Mesenchymal stem cell (in vitro differentiated cells and primary cell): Measurements from ENCODE around the gene KTI12.
"Not testable (repeated sequence)": the region's sequence is repeated elsewhere in the genome, so short reads cannot be mapped to it uniquely, and the experiment has no call there.

ENCODE experiments used
- DNase-seq: peaks from one replicate; pipeline ENCODE4 v3.0.0-alpha.2; 2013
- H2AFZ ChIP-seq: one replicate; pipeline ENCODE4 v1.6.1; 2013; ENCODE audit warnings: low read depth, mild to moderate bottlenecking, control low read depth, inconsistent platforms, low read length, moderate library complexity
- H2AK5ac ChIP-seq: 2 replicates; pipeline ENCODE4 v1.6.1; 2013; ENCODE audit warnings: low read length, moderate library complexity, mild to moderate bottlenecking, inconsistent platforms; ENCODE audit not compliant: severe bottlenecking
- H2BK120ac ChIP-seq: one replicate; pipeline ENCODE4 v1.6.1; 2013; ENCODE audit warnings: low read depth, mild to moderate bottlenecking, inconsistent platforms, low read length, moderate library complexity
- H2BK12ac ChIP-seq, 2 experiments: one replicate each; pipeline ENCODE4 v1.6.1; 2013; ENCODE audit warnings: inconsistent platforms in 2 of 2, low read length in 2 of 2, mild to moderate bottlenecking in 2 of 2, moderate library complexity in 2 of 2, control low read depth in 1 of 2
- H2BK15ac ChIP-seq: one replicate; pipeline ENCODE4 v1.6.1; 2013; ENCODE audit warnings: mild to moderate bottlenecking, low read depth, inconsistent platforms; ENCODE audit not compliant: poor library complexity, severe bottlenecking
- H2BK5ac ChIP-seq: 2 replicates; pipeline ENCODE4 v1.6.1; 2013; ENCODE audit warnings: low read depth, mild to moderate bottlenecking, low read length, control low read depth, inconsistent platforms; ENCODE audit not compliant: poor library complexity, severe bottlenecking
- H3K14ac ChIP-seq, 2 experiments: one replicate each; pipeline ENCODE4 v1.6.1; 2013; ENCODE audit warnings: inconsistent platforms in 2 of 2, low read length in 2 of 2, control low read depth in 1 of 2, mild to moderate bottlenecking in 1 of 2, moderate library complexity in 1 of 2
- H3K18ac ChIP-seq, 2 experiments: one replicate each; pipeline ENCODE4 v1.6.1; 2013; ENCODE audit warnings: inconsistent platforms in 2 of 2, low read length in 2 of 2, control low read depth in 1 of 2, low read depth in 1 of 2, mild to moderate bottlenecking in 1 of 2
- H3K23ac ChIP-seq, 2 experiments: one replicate each; pipeline ENCODE4 v1.6.1; 2013; ENCODE audit warnings: inconsistent platforms in 2 of 2, low read length in 2 of 2, mild to moderate bottlenecking in 2 of 2, moderate library complexity in 2 of 2, control low read depth in 1 of 2
- H3K27ac ChIP-seq: 2 replicates; pipeline ENCODE4 v1.5.1; 2013; ENCODE audit warnings: mild to moderate bottlenecking, moderate library complexity, low read length, control low read depth, inconsistent platforms; ENCODE audit not compliant: poor library complexity, severe bottlenecking
- H3K27me3 ChIP-seq, 2 experiments: 2 replicates each; pipeline versions ENCODE4 v1.6.1 to v1.7.0; 2013; ENCODE audit warnings: low read length in 2 of 2, mild to moderate bottlenecking in 2 of 2, moderate library complexity in 2 of 2, control low read depth in 1 of 2, inconsistent platforms in 1 of 2; ENCODE audit not compliant: control insufficient read depth in 1 of 2, insufficient read depth in 1 of 2
- H3K36me3 ChIP-seq, 2 experiments: 2 replicates each; pipeline versions ENCODE4 v1.6.1 to v1.7.0; 2013; ENCODE audit warnings: low read length in 2 of 2, control low read depth in 1 of 2, inconsistent platforms in 1 of 2, low read depth in 1 of 2, mild to moderate bottlenecking in 1 of 2; ENCODE audit not compliant: insufficient read depth in 2 of 2, control insufficient read depth in 1 of 2
- H3K4ac ChIP-seq, 2 experiments: one replicate each; pipeline ENCODE4 v1.6.1; 2013; ENCODE audit warnings: inconsistent platforms in 2 of 2, low read length in 2 of 2, mild to moderate bottlenecking in 2 of 2, moderate library complexity in 2 of 2, control low read depth in 1 of 2, low read depth in 1 of 2
- H3K4me1 ChIP-seq: 2 replicates; pipeline ENCODE4 v1.6.1; 2013; ENCODE audit warnings: low read depth, low read length, control low read depth; ENCODE audit not compliant: control insufficient read depth, insufficient read depth
- H3K4me2 ChIP-seq: 2 replicates; pipeline ENCODE4 v1.6.1; 2013; ENCODE audit warnings: low read length, mild to moderate bottlenecking, inconsistent platforms; ENCODE audit not compliant: poor library complexity, severe bottlenecking
- H3K4me3 ChIP-seq, 2 experiments: 2 replicates each; pipeline versions ENCODE4 v1.5.1 to v1.7.0; 2013; ENCODE audit warnings: low read length in 2 of 2, mild to moderate bottlenecking in 2 of 2, control low read depth in 1 of 2, low read depth in 1 of 2; ENCODE audit not compliant: insufficient read depth in 1 of 2
- H3K79me1 ChIP-seq: replicated peaks from 2 replicates; pipeline ENCODE4 v1.6.1; 2013; ENCODE audit warnings: mild to moderate bottlenecking, control low read depth, low read length, inconsistent platforms; ENCODE audit not compliant: poor library complexity, severe bottlenecking
- H3K9ac ChIP-seq: 2 replicates; pipeline ENCODE4 v1.7.0; 2013; ENCODE audit warnings: mild to moderate bottlenecking, low read length, moderate library complexity
- H3K9me3 ChIP-seq: 2 replicates; pipeline ENCODE4 v1.7.0; 2013; ENCODE audit warnings: mild to moderate bottlenecking, low read length; ENCODE audit not compliant: control insufficient read depth
- H4K8ac ChIP-seq: one replicate; pipeline ENCODE4 v1.6.1; 2013; ENCODE audit warnings: inconsistent platforms, mild to moderate bottlenecking, low read length, moderate library complexity
- H4K91ac ChIP-seq: one replicate; pipeline ENCODE4 v1.6.1; 2013; ENCODE audit warnings: mild to moderate bottlenecking, low read length, inconsistent platforms
- whole genome bisulfite sequencing: methylation state at CpG from one replicate; pipeline ENCODE4 v1.1.7; 2013; ENCODE audit warnings: mixed read lengths; 5-methylcytosine and 5-hydroxymethylcytosine counted together

Gene KTI12

DNA sequence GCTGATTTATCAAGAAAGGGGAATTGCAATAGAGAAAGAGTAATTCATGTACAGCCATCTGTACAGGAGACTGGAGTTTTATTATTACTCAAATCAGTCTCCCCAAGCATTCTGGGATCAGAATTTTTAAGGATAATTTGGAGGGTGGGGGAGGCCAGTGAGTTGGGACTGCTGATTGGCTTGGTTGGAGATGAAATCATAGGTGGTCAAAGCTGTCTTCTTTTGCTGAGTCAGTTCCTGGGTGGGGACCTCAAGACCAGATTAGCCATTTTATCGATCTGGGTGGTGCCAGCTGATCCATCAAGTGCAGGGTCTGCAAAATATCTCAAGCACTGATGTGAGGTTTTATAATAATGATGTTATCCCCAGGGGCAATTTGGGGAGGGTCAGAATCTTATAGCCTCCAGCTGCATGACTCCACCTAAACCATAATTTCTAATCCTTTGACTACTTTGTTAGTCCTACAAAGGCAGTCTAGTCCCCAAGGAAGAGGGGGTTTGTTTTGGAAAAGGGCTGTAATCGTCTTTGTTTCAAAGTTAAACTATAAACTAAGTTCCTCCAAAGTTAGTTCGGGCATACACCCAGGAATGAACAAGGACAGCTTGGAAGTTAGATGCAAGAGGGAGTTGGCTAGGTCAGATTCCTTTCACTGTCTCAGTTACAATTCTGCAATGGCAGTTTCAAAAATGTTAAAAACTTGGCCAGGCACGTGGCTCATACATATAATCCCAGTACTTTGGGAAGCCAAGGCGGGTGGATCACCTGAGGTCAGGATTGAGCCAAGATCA is 26.2 kb downstream of the KTI12 start:
- Histone ChIP-seq H3K4me1 (peaks cover 3% of the 10 kb centered on the region), H3K27ac (peak overlapping the region; percentile 98), H3K4ac (no peak overlapping the region), H3K9ac (peak overlapping the region; percentile 6), H3K9me3 (no peaks in the 10 kb centered on the region), H2AK5ac (peak overlapping the region; percentile 91), H3K79me1 (no peaks in the 10 kb centered on the region), H3K36me3 (no peaks in the 10 kb centered on the region), H3K14ac (no peak overlapping the region), H4K91ac (no peak overlapping the region), H3K4me3 (no peak overlapping the region), H2BK12ac (no peak overlapping the region), H2BK15ac (no peak overlapping the region), H3K27me3 (no peaks in the 10 kb centered on the region), H4K8ac (no peak overlapping the region), H3K23ac (no peak overlapping the region), H3K4me2 (peak overlapping the region; percentile 9), H2AFZ (no peak overlapping the region), H2BK5ac (peak overlapping the region; percentile 91), H2BK120ac (no peak overlapping the region), H3K18ac (no peak overlapping the region)
- DNase-seq: no peak
- WGBS: 89% methylated on average over 4 of the region's 5 CpGs

DNA sequence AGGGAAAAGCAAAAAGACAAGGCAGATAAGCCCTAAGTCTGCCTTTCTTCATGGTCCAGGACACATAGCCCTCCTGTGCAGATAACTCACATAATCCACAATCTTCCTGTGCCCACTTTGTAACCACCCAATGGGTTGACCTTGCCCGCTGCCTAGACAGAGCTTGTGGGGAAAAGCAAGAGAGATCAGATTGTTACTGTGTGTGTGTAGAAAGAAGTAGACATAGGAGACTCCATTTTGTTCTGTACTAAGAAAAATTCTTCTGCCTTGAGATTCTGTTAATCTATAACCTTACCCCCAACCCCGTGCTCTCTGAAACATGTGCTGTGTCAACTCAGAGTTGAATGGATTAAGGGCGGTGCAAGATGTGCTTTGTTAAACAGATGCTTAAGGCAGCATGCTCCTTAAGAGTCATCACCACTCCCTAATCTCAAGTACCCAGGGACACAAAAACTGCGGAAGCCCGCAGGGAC is 27.5 kb downstream of the KTI12 start:
- not testable (repeated sequence) for H3K18ac ChIP-seq, H3K79me1 ChIP-seq, H3K27me3 ChIP-seq, H3K4me3 ChIP-seq, H2AFZ ChIP-seq, H2BK15ac ChIP-seq, H3K4me1 ChIP-seq, H3K9me3 ChIP-seq, H3K36me3 ChIP-seq, H2BK120ac ChIP-seq, H3K23ac ChIP-seq, H3K4ac ChIP-seq, H4K91ac ChIP-seq, DNase-seq, H4K8ac ChIP-seq
- Histone ChIP-seq H3K9ac (peak overlapping the region; percentile 56), H2BK5ac (peak overlapping the region; percentile 99), H2AK5ac (peak overlapping the region; percentile 77), H3K27ac (peak overlapping the region; percentile 100), H3K14ac (peak overlapping the region in 1 of 2 experiments; percentile 18), H2BK12ac (peak overlapping the region in 1 of 2 experiments; percentile 6), H3K4me2 (peak overlapping the region; percentile 41)
- no CpG with 5 or more reads among the region's 5 CpGs for WGBS

DNA sequence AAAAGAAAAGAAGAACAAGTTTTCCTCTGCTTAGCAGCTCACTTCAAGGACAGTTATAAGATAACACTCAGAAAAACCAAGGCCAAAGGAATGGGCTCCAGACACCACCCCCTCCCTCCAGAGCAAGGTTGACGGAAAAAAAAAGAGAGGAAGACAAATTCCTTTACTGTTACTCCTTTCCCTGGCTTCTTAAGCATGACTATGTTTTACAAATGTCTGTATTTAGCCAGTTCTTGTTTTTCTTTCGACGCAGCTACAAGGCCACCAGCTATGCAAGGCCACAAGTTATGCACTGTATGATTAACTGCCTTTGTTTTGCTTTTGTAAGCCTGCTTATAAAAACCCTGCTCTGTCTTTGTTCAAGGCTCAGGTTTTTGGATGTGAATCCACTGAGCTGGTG is 28.1 kb downstream of the KTI12 start:
- peak; percentile 74 for DNase-seq
- H3K27me3 ChIP-seq, H3K14ac ChIP-seq, H4K8ac ChIP-seq, H3K9me3 ChIP-seq, H3K79me1 ChIP-seq, H3K4me1 ChIP-seq, H3K36me3 ChIP-seq, H2BK15ac ChIP-seq, H2AFZ ChIP-seq, H4K91ac ChIP-seq, H3K4me3 ChIP-seq, H2BK120ac ChIP-seq, H3K18ac ChIP-seq, H2BK12ac ChIP-seq, H3K4ac ChIP-seq, H3K23ac ChIP-seq: not testable (repeated sequence)
- 43% methylated on average over 1 of the region's 3 CpGs for WGBS
- Histone ChIP-seq H3K9ac (peak overlapping the region; percentile 56), H2AK5ac (peak overlapping the region; percentile 77), H3K4me2 (peak overlapping the region; percentile 41), H3K27ac (peak overlapping the region; percentile 100), H2BK5ac (peak overlapping the region; percentile 99)

DNA sequence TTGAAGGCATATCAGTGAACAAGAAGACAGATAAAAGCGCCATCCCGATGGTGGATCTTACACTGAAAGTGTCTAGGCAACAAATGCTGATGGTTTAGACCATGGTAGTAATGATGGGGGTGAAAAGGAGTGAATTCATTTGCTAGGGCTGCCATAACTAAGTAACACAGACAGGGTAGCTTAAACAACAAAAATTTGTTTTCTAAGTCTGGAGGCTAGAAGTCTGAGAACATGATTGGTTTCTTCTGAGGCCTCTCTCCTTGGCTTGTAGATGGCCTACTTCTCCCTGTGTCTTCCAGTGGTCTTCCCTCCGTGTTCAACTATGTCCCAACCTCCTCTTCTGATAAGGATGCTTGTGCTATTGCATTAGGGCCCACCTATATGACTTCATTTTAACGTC is 29.7 kb downstream of the KTI12 start:
- Histone ChIP-seq H3K36me3 (no peaks in the 10 kb centered on the region), H2BK120ac (no peak overlapping the region), H4K91ac (no peak overlapping the region), H3K9me3 (no peaks in the 10 kb centered on the region), H3K4me3 (no peak overlapping the region), H3K27me3 (no peaks in the 10 kb centered on the region), H2BK5ac (no peak overlapping the region), H3K18ac (no peak overlapping the region), H2AFZ (no peak overlapping the region), H3K23ac (no peak overlapping the region), H3K79me1 (no peaks in the 10 kb centered on the region), H3K4me1 (peaks cover 6% of the 10 kb centered on the region), H2BK15ac (no peak overlapping the region), H3K4ac (no peak overlapping the region), H2AK5ac (peak overlapping the region; percentile 64), H3K4me2 (no peak overlapping the region), H2BK12ac (no peak overlapping the region), H3K27ac (no peak overlapping the region), H3K9ac (no peak overlapping the region), H3K14ac (no peak overlapping the region), H4K8ac (no peak overlapping the region)
- DNase-seq: no peak
- 50% methylated on average over 3 of the region's 4 CpGs for WGBS
